ENCODE results near the gene ZNF705A.
"Not testable (repeated sequence)": the region's sequence is repeated elsewhere in the genome, so short reads cannot be mapped to it uniquely, and the experiment has no call there.

DNA sequence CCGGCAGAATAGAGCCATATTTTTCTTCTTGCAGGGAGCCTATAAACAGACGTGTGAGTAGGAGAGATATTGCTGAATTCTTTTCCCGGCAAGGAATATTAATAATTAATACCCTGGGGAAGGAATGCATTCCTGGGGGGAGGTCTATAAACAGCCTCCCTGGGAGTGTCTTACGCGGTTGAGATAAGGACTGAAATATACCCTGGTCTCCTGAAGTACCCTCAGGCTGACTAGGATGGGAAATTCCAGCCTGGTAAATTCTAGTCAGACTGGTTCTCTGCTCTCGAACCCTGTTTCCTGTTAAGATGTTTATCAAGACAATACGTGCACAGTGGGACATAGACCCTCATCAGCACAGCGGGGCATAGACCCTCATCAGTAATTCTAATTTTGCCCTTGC lies 15.2 kb upstream of the ZNF705A start:
- not testable (repeated sequence) for TF ChIP-seq CTCF, POLR2A (IDR thresholded peaks at IDR 0.05)
